ENCODE data around the gene DPYSL4. TPM values are rescaled to one million over a fixed set of nuclear protein-coding genes. Genes with fewer than 3 reads are reported as not detected.
A peak's percentile ranks its signal among the peaks of the same experiment; 100 is the strongest.

The DPYSL4 gene
- total RNA-seq, 6 donors from 2014 or later: 0.11 to 2.2 (median 0.79) TPM; not detected in 1

DNA sequence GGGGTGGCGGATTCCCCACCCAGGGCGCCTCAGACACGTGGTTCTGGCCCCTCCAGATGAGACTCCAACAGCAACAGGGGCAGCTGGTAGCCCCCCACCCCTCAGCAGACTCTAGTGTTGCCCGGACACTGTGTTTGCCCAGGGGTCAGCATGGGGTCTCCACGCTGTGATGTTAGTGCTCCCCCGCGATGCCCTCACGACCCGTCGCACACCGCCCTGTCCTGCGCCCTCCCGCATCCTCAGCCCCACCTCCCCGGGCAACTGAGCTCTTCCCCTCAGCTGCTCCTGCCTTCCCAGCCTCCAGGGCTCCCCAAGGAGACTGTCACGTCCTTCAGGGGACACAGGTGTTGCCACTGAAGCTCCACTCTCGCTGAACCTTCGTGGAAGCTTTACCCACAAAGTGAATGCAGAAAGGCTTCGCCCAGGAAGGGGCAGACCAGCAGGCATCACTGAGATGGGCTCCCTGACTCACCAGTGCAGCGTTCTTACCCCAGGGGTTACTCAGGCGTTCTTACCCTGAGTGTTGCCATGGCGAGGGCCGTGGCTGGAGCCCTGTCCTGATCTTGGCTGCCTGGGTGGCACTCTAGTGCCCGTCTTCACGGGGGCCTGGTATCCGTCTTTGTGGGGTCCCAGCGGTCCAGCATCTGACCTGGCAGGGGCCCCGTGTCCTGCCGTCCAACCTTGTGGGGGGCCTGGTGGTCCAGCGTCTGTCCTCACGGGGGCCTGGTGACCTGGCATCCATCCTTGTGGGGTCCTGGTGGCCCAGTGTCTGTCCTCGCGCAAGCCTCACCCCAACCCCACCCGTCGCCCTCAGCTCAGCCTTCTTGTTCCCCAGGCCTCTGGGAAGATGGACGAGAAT, 14.6 kb downstream of the DPYSL4 start:
- Histone ChIP-seq H3K27me3 (no peaks in the 10 kb centered on the region), H3K36me3 (no peaks in the 10 kb centered on the region), H3K4me3 (no peak overlapping the region), H3K4me1 (no peaks in the 10 kb centered on the region), H3K9me3 (no peaks in the 10 kb centered on the region), H3K27ac (no peak overlapping the region)
- ATAC-seq (ENCODE audit: low FRiP score in 2 of 2) (no peak), DNase-seq (peak in 1 of 2 donors; percentile 69)
- no peak for TF ChIP-seq POLR2AphosphoS5 (IDR thresholded peaks at IDR 0.05)
- WGBS, 2 donors: 89 to 92% methylated on average over 11 to 26 of the region's 35 CpGs

DNA sequence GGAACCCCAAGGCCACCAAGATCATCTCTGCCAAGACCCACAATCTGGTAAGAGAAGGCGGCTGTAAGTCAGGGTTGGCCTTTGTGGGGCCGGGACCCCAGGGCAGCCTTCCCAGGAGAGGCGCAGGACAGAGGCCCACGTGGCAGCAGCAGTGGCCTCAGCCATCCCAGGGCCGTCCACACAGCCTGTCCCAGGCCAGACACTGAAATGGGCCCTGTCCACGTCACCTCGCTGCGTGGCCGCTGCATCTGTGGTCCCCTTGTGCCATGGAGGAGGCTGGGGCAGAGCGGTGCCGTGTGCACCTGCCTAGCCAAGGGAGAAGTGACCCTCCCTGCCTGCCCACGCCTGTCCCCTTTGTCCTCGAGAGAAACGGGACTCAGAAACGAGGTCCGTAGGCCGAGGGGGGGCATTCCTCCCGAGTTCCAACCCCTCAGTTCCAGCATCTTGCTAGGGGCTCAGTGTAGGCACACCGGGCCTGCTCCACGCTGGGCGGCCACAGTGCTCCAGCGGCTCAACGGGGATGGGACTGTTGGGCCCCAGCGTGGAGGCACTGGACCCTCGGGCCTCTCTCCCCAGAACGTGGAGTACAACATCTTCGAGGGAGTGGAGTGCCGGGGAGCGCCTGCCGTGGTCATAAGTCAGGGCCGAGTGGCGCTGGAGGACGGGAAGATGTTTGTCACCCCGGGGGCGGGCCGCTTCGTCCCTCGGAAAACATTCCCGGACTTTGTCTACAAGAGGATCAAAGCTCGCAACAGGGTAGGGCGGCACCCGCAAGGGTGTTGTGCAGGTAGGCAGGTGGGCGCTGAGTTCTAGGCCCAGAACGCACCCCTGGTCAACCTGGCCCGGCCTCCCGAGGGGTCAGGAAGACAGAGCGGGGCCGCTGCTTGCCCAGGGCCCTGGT, 15.6 kb downstream of the DPYSL4 start:
- Histone ChIP-seq H3K36me3 (no peaks in the 10 kb centered on the region), H3K27me3 (no peaks in the 10 kb centered on the region), H3K4me3 (no peak overlapping the region), H3K9me3 (no peaks in the 10 kb centered on the region), H3K27ac (no peak overlapping the region), H3K4me1 (no peaks in the 10 kb centered on the region)
- WGBS, 2 donors: 89 to 94% methylated on average over 25 to 45 of the region's 48 CpGs
- TF ChIP-seq POLR2AphosphoS5 (IDR thresholded peaks at IDR 0.05) (no peak), POLR2A (IDR thresholded peaks at IDR 0.05) (no peak), EP300 (IDR thresholded peaks at IDR 0.05) (no peak)
- TF ChIP-seq, protein P1, sequence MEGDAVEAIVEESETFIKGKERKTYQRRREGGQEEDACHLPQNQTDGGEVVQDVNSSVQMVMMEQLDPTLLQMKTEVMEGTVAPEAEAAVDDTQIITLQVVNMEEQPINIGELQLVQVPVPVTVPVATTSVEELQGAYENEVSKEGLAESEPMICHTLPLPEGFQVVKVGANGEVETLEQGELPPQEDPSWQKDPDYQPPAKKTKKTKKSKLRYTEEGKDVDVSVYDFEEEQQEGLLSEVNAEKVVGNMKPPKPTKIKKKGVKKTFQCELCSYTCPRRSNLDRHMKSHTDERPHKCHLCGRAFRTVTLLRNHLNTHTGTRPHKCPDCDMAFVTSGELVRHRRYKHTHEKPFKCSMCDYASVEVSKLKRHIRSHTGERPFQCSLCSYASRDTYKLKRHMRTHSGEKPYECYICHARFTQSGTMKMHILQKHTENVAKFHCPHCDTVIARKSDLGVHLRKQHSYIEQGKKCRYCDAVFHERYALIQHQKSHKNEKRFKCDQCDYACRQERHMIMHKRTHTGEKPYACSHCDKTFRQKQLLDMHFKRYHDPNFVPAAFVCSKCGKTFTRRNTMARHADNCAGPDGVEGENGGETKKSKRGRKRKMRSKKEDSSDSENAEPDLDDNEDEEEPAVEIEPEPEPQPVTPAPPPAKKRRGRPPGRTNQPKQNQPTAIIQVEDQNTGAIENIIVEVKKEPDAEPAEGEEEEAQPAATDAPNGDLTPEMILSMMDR (IDR thresholded peaks at IDR 0.05): no peak
- peak in 1 of 2 donors; percentile 78 for DNase-seq
- no peak for ATAC-seq (ENCODE audit: low FRiP score in 2 of 2)

DNA sequence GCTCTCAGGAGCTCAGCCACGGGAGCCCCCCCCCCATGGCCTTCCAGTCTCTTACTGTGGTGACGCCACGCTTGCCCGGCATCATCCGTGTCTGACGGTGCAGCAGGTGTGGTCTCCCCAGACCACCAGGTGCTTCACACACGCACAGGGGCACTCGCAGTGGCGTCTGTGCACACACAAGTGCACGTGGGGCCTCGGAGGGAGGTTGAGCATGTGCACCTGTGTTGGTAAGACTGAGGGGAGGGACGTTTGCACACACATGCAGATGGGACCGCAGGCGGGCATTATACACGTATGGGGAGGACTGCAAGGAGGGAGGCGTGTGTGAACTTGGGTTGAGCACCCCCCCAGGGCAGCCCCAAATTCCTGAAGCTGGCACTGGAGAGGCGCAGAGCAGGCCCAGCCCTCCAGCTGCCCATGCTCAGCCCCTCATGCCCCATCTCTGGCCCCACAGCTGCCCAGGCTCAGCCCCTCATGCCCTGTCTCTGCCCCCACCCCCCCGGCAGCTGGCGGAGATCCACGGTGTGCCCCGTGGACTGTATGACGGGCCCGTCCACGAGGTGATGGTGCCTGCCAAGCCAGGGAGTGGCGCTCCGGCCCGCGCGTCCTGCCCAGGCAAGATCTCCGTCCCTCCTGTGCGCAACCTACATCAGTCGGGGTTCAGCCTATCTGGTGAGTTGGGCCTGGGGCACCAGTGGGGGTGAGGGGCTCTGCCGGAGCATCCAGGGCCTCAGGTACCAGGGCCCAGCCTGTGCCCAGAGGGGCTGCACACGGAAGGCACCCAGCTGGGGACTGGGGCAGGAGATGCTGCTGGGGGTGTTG, 16.7 kb downstream of the DPYSL4 start:
- no peak for ATAC-seq (ENCODE audit: low FRiP score in 2 of 2)

DNA sequence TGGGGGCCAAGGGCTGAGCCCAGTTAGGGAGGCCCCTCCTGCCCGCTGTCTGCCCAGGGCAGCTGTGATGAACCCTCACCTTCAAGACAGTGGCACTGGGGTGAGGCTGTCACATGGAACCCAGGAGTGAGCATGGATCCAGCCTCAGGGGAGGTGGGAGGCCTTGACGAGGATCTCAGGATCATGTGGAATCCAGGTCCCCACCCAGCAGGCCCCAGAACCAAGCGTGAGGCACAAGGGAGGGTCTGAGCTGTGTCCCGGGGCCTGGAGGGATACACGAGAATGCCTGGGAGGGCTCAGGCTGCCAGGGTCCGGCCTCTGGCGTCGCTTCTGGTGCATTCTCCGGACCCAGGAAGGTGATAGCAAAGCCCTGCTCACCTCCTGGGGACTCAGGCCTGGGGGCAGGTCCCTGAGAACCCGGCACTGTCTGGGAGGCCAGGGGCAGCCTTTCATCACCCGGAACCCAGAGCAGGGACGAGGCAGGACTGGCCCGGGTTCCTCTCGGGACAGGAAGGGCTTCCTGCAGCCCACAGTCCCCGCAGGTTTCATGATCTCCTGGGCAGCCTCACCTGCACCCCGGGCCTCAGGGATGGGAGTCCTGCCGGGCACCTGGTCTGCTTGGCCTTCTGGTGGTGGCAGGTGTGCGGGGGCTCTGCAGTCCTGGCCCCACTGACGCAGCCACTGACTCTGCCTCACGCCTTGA, 17.5 kb downstream of the DPYSL4 start:
- WGBS, 2 donors: 77 to 85% methylated on average over 5 to 20 of the region's 20 CpGs
- Histone ChIP-seq H3K27me3 (no peaks in the 10 kb centered on the region), H3K9me3 (no peaks in the 10 kb centered on the region), H3K4me1 (no peaks in the 10 kb centered on the region), H3K36me3 (peaks cover 0 to 10% (median 2%) of the 10 kb centered on the region in 4 donors), H3K4me3 (no peak overlapping the region), H3K27ac (no peak overlapping the region)
- TF ChIP-seq, protein P1 (IDR thresholded peaks at IDR 0.05): no peak
- no peak for TF ChIP-seq POLR2A (IDR thresholded peaks at IDR 0.05)
- no peak for TF ChIP-seq EP300 (IDR thresholded peaks at IDR 0.05)
- no peak for TF ChIP-seq POLR2AphosphoS5 (IDR thresholded peaks at IDR 0.05)
- ATAC-seq (ENCODE audit: low FRiP score in 2 of 2) (no peak), DNase-seq (peak in 1 of 2 donors; percentile 67)

More for the DNA sequence above, 16.7 kb downstream of the DPYSL4 start:
- Histone ChIP-seq H3K9me3 (no peaks in the 10 kb centered on the region), H3K27ac (no peak overlapping the region), H3K27me3 (no peaks in the 10 kb centered on the region), H3K4me1 (no peaks in the 10 kb centered on the region), H3K4me3 (no peak overlapping the region), H3K36me3 (peaks cover 0 to 10% (median 2%) of the 10 kb centered on the region in 4 donors)
- TF ChIP-seq EP300 (IDR thresholded peaks at IDR 0.05) (no peak), POLR2AphosphoS5 (IDR thresholded peaks at IDR 0.05) (no peak)
- TF ChIP-seq, protein P1 (IDR thresholded peaks at IDR 0.05): no peak
- DNase-seq: peak in 1 of 2 donors; percentile 84
- 80 to 96% methylated on average over 10 to 33 of the region's 34 CpGs for whole genome bisulfite sequencing, 2 donors

Measured in upper lobe of left lung (tissue), 6 donors.